ENCODE data around the gene ROR2. TPM values are rescaled to one million over a fixed set of nuclear protein-coding genes. Genes with fewer than 3 reads are reported as not detected.

Gene ROR2
- total RNA-seq, 2 donors from 2014 or later: 4.0 to 5.4 TPM

DNA sequence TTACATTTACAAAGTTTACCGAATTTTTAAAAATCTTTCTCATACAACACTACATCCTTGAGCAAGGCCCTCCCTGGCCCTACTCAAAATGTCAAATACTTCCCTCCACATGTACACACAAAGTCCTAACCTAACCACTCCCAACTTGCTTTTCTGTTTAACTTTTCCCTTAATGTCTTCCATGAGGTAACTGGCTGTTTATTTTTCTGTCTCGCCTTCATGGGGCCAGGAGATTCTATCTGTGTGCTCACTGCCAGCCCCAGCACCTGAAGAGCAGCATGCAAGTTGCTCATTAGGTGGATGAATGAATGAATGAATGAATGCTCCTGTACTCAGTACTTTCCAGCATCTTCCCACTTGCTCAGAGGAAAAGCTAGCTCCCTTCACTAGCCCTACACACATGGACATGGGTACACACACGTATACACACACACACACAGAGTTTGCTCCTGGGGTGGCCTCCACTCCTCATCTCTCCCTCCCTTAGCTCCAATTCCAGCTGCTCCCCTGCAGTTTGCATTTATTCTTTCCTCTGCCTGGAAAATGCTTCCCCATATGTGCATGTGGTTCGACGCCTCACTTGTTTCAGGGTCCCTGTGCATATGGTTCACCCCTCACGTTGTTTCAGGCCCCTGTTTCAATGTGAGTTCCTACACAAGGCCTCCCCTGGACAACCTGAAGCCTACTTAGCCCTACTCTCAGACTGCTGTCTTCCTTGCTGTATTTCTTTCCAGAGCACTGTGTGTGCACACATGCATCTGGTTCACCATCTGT lies 165.2 kb downstream of the ROR2 start:
- no peak for ATAC-seq
- H3K4me3 ChIP-seq: no peak overlapping the region
- H3K4me1 ChIP-seq: no peaks in the 10 kb centered on the region
- no peaks in the 10 kb centered on the region for H3K27me3 ChIP-seq
- no peak for TF ChIP-seq POLR2A (IDR thresholded peaks at IDR 0.05)
- TF ChIP-seq, protein P1, sequence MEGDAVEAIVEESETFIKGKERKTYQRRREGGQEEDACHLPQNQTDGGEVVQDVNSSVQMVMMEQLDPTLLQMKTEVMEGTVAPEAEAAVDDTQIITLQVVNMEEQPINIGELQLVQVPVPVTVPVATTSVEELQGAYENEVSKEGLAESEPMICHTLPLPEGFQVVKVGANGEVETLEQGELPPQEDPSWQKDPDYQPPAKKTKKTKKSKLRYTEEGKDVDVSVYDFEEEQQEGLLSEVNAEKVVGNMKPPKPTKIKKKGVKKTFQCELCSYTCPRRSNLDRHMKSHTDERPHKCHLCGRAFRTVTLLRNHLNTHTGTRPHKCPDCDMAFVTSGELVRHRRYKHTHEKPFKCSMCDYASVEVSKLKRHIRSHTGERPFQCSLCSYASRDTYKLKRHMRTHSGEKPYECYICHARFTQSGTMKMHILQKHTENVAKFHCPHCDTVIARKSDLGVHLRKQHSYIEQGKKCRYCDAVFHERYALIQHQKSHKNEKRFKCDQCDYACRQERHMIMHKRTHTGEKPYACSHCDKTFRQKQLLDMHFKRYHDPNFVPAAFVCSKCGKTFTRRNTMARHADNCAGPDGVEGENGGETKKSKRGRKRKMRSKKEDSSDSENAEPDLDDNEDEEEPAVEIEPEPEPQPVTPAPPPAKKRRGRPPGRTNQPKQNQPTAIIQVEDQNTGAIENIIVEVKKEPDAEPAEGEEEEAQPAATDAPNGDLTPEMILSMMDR (IDR thresholded peaks at IDR 0.05): no peak
- no peak overlapping the region for H3K27ac ChIP-seq
- no peaks in the 10 kb centered on the region for H3K9me3 ChIP-seq
- H3K36me3 ChIP-seq (replicated peaks in 1 of 2; ENCODE audit: insufficient read depth in 1 of 2, low read depth in 2 of 2): no peaks in the 10 kb centered on the region
- WGBS, 2 donors: 79 to 87% methylated on average over 6 of the region's 6 CpGs
- no peak for DNase-seq
- intact Hi-C loops (cut with DNase I): no loop called here

DNA sequence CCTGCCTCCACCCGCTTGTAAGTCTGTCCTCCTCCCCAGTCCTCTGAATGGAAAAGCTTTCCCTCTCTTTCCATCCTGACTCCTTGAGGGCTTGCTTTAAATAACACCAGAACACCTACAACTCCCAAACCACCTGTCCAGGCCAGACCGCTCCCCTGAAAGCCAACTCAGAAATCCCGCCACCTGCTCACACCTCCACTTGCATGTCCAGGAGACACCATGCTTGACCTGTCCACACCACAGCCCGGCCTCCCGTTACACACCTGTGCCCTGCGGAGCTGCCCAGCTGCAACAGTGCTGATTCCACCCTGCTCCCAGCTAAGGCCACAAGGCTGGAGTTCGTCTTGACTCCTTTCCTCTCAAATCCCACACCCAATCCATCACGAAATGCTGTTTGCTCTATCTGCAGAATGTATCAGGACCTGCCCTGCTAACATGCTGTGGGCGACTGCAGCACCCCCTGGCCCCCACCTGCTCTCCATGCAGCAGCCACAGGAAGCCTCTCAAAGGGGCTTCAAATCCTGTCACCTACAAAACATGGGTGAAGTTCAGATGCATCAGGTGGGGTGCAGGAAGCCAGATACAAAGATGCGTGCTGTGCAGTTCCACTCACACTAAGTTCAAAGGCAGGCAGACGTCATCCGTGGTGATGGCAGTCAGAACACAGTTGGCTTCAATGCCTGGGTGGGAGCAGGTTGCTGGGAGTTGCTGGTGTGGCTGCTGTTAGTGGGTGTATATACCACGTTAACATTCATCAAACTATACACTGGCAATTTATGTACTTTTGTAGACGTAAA lies 166.0 kb downstream of the ROR2 start:
- no peaks in the 10 kb centered on the region for H3K36me3 ChIP-seq (replicated peaks in 1 of 2; ENCODE audit: insufficient read depth in 1 of 2, low read depth in 2 of 2)
- DNase-seq (no peak), ATAC-seq (no peak)
- no peaks in the 10 kb centered on the region for H3K4me1 ChIP-seq
- H3K27me3 ChIP-seq: no peaks in the 10 kb centered on the region
- H3K4me3 ChIP-seq: no peak overlapping the region
- intact Hi-C loops (cut with DNase I): no loop called here
- TF ChIP-seq, protein P1 (IDR thresholded peaks at IDR 0.05): no peak
- TF ChIP-seq POLR2A (IDR thresholded peaks at IDR 0.05): no peak
- no peaks in the 10 kb centered on the region for H3K9me3 ChIP-seq
- no peak overlapping the region for H3K27ac ChIP-seq
- WGBS, 2 donors: 86% methylated on average over 14 of the region's 14 CpGs

DNA sequence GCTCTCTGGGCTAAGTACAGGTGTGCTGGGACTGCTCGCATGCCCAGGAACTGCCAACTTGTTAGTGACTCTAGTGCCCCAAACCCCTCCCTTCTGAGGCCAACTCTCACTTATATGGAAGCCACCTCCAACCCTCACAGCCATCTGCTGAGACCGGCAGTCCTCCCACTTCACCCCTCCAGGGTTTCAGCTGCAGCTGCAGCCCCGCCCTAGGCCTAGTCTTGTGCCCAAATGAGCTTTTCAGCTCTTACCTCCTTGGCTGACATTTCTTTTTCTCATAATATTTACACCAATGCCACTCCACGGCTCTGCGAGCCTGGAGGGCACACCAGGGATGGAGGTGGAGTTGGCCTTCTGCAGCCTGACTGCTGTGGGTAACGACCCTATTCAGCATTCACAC lies 166.6 kb downstream of the ROR2 start:
- Histone ChIP-seq H3K27ac (no peak overlapping the region), H3K4me3 (no peak overlapping the region), H3K36me3 (replicated peaks in 1 of 2; ENCODE audit: insufficient read depth in 1 of 2, low read depth in 2 of 2) (no peaks in the 10 kb centered on the region), H3K9me3 (no peaks in the 10 kb centered on the region), H3K27me3 (no peaks in the 10 kb centered on the region), H3K4me1 (no peaks in the 10 kb centered on the region)
- ATAC-seq: no peak
- intact Hi-C loops (cut with DNase I): no loop called here
- no peak for TF ChIP-seq POLR2A (IDR thresholded peaks at IDR 0.05)
- TF ChIP-seq, protein P1 (IDR thresholded peaks at IDR 0.05): no peak
- no peak for DNase-seq
- 83 to 92% methylated on average over 5 to 6 of the region's 6 CpGs for whole genome bisulfite sequencing, 2 donors

DNA sequence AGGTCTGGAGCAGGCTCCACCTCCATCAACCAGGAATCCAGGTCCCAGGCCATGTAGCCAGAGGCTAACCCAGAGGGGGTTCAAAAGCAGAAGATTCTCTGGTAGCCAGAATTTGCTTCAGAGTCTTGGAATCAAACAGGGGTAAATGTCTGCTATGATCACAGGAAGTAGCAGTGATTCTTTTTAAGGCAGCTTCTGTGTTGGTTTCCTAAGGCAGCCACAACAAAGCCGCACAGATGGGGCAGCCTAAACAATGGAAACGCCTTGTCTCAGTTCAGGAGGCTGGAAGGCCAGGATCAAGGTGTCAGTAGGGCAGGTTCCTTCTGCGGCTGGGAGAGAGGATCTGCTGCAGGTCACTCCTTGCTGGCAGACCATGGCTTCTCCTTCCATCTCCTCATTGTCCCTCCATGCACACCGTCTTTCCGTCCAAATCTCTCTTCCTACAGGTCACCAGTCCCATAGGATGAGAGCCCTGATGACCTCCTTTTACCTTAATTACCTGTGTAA lies 167.3 kb downstream of the ROR2 start:
- no peaks in the 10 kb centered on the region for H3K4me1 ChIP-seq
- intact Hi-C loops (cut with DNase I): no loop called here

More for the DNA sequence above, 167.3 kb downstream of the ROR2 start:
- Histone ChIP-seq H3K36me3 (replicated peaks in 1 of 2; ENCODE audit: insufficient read depth in 1 of 2, low read depth in 2 of 2) (no peaks in the 10 kb centered on the region), H3K4me3 (no peak overlapping the region), H3K27ac (no peak overlapping the region), H3K27me3 (no peaks in the 10 kb centered on the region), H3K9me3 (no peaks in the 10 kb centered on the region)
- ATAC-seq (no peak), DNase-seq (no peak)
- WGBS, 2 donors: 78 to 89% methylated on average over 5 of the region's 5 CpGs
- TF ChIP-seq POLR2A (IDR thresholded peaks at IDR 0.05): no peak
- TF ChIP-seq, protein P1 (IDR thresholded peaks at IDR 0.05): no peak
